Loucy (cell line): ENCODE measurements around the gene TSPO.

Experiments used
- H2AFZ ChIP-seq: fragments of 200-600 bp; sonication (generic); 2 replicates; pipeline ENCODE4 v1.6.0; 2016; ENCODE audit warnings: antibody characterized with exemption, mild to moderate bottlenecking, low read length, moderate library complexity
- H3F3A ChIP-seq: fragments of 200-600 bp; 2 replicates; pipeline ENCODE4 v1.6.0; 2016; ENCODE audit warnings: antibody characterized with exemption, low read depth, mild to moderate bottlenecking
- H3K27me3 ChIP-seq: fragments of 200-600 bp; sonication (generic); 2 replicates; pipeline ENCODE4 v1.6.1; 2014; ENCODE audit warnings: low read length, mild to moderate bottlenecking; ENCODE audit not compliant: insufficient read depth, poor library complexity, severe bottlenecking
- H3K36me3 ChIP-seq: fragments of 200-600 bp; sonication (generic); 2 replicates; pipeline ENCODE4 v1.6.1; 2016; ENCODE audit warnings: low read length; ENCODE audit not compliant: insufficient read depth
- H3K4me1 ChIP-seq: fragments of 200-600 bp; sonication (generic); 2 replicates; pipeline ENCODE4 v1.5.1; 2014; ENCODE audit warnings: low read length, mild to moderate bottlenecking; ENCODE audit not compliant: insufficient read depth, poor library complexity, severe bottlenecking
- H3K4me2 ChIP-seq: fragments of 200-600 bp; sonication (generic); 2 replicates; pipeline ENCODE4 v1.6.0; 2014; ENCODE audit warnings: antibody characterized with exemption, low read length, low read depth, mild to moderate bottlenecking; ENCODE audit not compliant: poor library complexity, severe bottlenecking
- H3K4me3 ChIP-seq: fragments of 200-600 bp; sonication (generic); 2 replicates; pipeline ENCODE4 v1.5.1; 2014; ENCODE audit warnings: low read length, mild to moderate bottlenecking, mixed read lengths; ENCODE audit not compliant: poor library complexity, severe bottlenecking
- H3K79me2 ChIP-seq: fragments of 200-600 bp; sonication (generic); 2 replicates; pipeline ENCODE4 v1.6.1; 2014; ENCODE audit warnings: low read length; ENCODE audit not compliant: insufficient read depth
- H3K9ac ChIP-seq: fragments of 200-600 bp; sonication (generic); 2 replicates; pipeline ENCODE4 v1.6.0; 2014; ENCODE audit warnings: mild to moderate bottlenecking, low read depth, low read length, moderate library complexity; ENCODE audit not compliant: poor library complexity, severe bottlenecking
- H3K9me2 ChIP-seq: fragments of 200-600 bp; sonication (generic); replicated peaks from 2 replicates; pipeline ENCODE4 v1.6.1; 2016; ENCODE audit warnings: low read depth, low read length, mixed read lengths
- H3K9me3 ChIP-seq: fragments of 200-600 bp; sonication (generic); 2 replicates; pipeline ENCODE4 v1.6.1; 2014; ENCODE audit warnings: mild to moderate bottlenecking, antibody characterized with exemption, low read length, low read depth; ENCODE audit not compliant: insufficient read depth
- H4K20me1 ChIP-seq: fragments of 200-600 bp; sonication (generic); 2 replicates; pipeline ENCODE4 v1.6.0; 2014; ENCODE audit warnings: antibody characterized with exemption, low read length, mild to moderate bottlenecking; ENCODE audit not compliant: insufficient read depth, poor library complexity, severe bottlenecking
- CTCF ChIP-seq: fragments of 200-600 bp; sonication (generic); conservative IDR thresholded peaks from 2 replicates; pipeline ENCODE4 v1.5.1; 2014; ENCODE audit warnings: mild to moderate bottlenecking, antibody characterized with exemption, low read length
- EZH2phosphoT487 ChIP-seq: fragments of 200-600 bp; IDR thresholded peaks from 2 replicates; pipeline ENCODE4 v1.6.1; 2018; ENCODE audit warnings: antibody characterized with exemption, mild to moderate bottlenecking, moderate library complexity, borderline replicate concordance

Gene TSPO

GRCh38 chr22:43110927-43111623 lies 40.3 kb upstream of the TSPO start:
- H2AFZ ChIP-seq, result peak overlapping the region; percentile 76

GRCh38 chr22:43113526-43114251 lies 37.7 kb upstream of the TSPO start:
- Histone ChIP-seq H3K4me3 (no peak overlapping the region), H3K79me2 (no peaks in the 10 kb centered on the region), H3K27me3 (peaks cover 6% of the 10 kb centered on the region), H3F3A (no peaks in the 10 kb centered on the region), H3K9me3 (no peaks in the 10 kb centered on the region), H3K9ac (no peak overlapping the region), H4K20me1 (no peaks in the 10 kb centered on the region), H3K4me2 (no peak overlapping the region), H3K4me1 (peaks cover 20% of the 10 kb centered on the region), H2AFZ (no peak overlapping the region), H3K9me2 (no peaks in the 10 kb centered on the region), H3K36me3 (no peaks in the 10 kb centered on the region)
- no peak for TF ChIP-seq EZH2phosphoT487
- TF ChIP-seq CTCF, result no peak

More at GRCh38 chr22:43110927-43111623, 40.3 kb upstream of the TSPO start:
- no peaks in the 10 kb centered on the region for H3K9me3 ChIP-seq
- H3K27me3 ChIP-seq, result peaks cover 6% of the 10 kb centered on the region
- H3K9ac ChIP-seq, result peak overlapping the region; percentile 55
- no peaks in the 10 kb centered on the region for H3F3A ChIP-seq
- no peaks in the 10 kb centered on the region for H4K20me1 ChIP-seq
- no peaks in the 10 kb centered on the region for H3K9me2 ChIP-seq
- no peaks in the 10 kb centered on the region for H3K36me3 ChIP-seq
- H3K4me1 ChIP-seq, result peaks cover 12% of the 10 kb centered on the region
- H3K4me3 ChIP-seq, result peak overlapping the region; percentile 78
- peak overlapping the region; percentile 84 for H3K4me2 ChIP-seq
- H3K79me2 ChIP-seq, result no peaks in the 10 kb centered on the region
- no peak for TF ChIP-seq EZH2phosphoT487

GRCh38 chr22:43114958-43115357 lies 36.4 kb upstream of the TSPO start:
- H3K9me3 ChIP-seq, result no peaks in the 10 kb centered on the region
- no peaks in the 10 kb centered on the region for H3K36me3 ChIP-seq
- no peak overlapping the region for H3K4me2 ChIP-seq
- TF ChIP-seq CTCF (no peak), EZH2phosphoT487 (no peak)
- H3F3A ChIP-seq, result no peaks in the 10 kb centered on the region
- no peaks in the 10 kb centered on the region for H3K9me2 ChIP-seq
- no peak overlapping the region for H3K4me3 ChIP-seq
- no peaks in the 10 kb centered on the region for H3K79me2 ChIP-seq
- no peak overlapping the region for H2AFZ ChIP-seq
- H3K4me1 ChIP-seq, result peaks cover 29% of the 10 kb centered on the region
- H4K20me1 ChIP-seq, result no peaks in the 10 kb centered on the region
- peaks cover 6% of the 10 kb centered on the region for H3K27me3 ChIP-seq
- H3K9ac ChIP-seq, result no peak overlapping the region
